ENCODE data around the gene TRPV2.

DNA sequence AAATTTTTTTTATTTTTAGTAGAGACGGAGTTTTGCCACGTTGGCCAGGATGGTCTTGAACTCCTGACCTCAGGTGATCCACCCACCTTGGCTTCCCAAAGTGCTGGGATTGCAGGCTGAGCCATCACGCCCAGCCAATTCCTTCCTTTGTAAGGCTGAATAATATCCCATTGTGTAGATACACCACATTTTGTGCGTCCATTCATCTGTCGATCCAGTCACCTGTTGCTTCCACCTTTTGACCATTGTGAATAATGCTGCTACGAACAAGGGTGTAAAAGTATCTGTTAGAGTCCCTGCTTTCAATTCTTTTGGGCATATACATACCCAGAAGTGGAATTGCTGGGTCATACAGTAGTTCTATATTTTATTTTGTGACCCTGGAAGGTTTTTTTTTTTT, 15.3 kb downstream of the TRPV2 start:
- no peak for TF ChIP-seq SRF (IDR thresholded peaks at IDR 0.05; ENCODE audit: low read depth in 2 of 2, low read length in 2 of 2)
- TF ChIP-seq, protein P1, sequence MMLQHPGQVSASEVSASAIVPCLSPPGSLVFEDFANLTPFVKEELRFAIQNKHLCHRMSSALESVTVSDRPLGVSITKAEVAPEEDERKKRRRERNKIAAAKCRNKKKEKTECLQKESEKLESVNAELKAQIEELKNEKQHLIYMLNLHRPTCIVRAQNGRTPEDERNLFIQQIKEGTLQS (IDR thresholded peaks at IDR 0.05; ENCODE audit: borderline replicate concordance, extremely low read depth, low read depth, low read length) = no peak
- no peak for TF ChIP-seq HDAC2 (IDR thresholded peaks at IDR 0.05)
- TF ChIP-seq, protein P2, sequence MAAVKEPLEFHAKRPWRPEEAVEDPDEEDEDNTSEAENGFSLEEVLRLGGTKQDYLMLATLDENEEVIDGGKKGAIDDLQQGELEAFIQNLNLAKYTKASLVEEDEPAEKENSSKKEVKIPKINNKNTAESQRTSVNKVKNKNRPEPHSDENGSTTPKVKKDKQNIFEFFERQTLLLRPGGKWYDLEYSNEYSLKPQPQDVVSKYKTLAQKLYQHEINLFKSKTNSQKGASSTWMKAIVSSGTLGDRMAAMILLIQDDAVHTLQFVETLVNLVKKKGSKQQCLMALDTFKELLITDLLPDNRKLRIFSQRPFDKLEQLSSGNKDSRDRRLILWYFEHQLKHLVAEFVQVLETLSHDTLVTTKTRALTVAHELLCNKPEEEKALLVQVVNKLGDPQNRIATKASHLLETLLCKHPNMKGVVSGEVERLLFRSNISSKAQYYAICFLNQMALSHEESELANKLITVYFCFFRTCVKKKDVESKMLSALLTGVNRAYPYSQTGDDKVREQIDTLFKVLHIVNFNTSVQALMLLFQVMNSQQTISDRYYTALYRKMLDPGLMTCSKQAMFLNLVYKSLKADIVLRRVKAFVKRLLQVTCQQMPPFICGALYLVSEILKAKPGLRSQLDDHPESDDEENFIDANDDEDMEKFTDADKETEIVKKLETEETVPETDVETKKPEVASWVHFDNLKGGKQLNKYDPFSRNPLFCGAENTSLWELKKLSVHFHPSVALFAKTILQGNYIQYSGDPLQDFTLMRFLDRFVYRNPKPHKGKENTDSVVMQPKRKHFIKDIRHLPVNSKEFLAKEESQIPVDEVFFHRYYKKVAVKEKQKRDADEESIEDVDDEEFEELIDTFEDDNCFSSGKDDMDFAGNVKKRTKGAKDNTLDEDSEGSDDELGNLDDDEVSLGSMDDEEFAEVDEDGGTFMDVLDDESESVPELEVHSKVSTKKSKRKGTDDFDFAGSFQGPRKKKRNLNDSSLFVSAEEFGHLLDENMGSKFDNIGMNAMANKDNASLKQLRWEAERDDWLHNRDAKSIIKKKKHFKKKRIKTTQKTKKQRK (IDR thresholded peaks at IDR 0.05; ENCODE audit: low read depth, low read length) = no peak

All from GM12878 (cell line).